ENCODE results near the gene SSBP3.

Gene SSBP3

DNA sequence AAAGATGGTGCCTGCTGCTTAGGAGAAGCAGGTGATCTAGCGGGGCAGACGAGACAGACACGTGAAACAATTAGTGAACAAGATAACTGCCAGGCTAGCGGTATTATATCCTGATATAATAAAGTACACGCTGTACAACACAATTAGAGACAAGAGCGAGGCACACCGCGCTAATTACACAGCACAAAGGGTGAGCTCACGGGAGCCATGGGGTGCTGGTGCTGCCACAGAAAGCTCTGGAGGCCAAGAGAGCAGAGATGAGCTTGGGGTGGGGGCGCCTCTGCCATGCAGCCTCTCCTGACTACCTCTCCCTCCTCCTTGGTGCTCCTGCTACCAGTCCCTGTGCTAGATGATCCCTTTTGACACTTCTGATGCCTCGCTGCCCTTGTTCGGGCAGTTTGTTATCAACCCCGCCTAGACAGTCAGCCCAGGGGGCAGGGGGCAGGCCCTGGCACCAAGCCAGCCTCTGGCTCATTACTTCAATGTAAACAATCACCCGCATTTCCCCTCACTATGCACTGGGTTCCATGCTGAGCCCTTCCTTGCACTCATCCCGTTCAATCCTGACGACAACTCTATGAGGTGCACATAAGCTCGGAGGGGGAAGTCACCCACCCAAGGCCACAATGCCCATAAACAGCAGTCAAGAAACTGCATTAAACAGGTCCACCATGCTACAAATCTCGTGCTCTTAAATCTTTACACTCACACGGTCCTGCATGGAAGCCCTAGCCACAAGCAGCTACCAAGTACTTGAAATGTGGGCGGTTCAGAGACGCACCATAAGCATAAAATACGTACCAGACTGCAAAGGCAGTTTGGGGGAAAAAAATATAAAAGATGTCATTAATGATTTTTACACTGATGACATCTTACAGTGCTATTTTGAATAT lies 103.0 kb downstream of the SSBP3 start:
- DNase-seq, result peak; percentile 66

DNA sequence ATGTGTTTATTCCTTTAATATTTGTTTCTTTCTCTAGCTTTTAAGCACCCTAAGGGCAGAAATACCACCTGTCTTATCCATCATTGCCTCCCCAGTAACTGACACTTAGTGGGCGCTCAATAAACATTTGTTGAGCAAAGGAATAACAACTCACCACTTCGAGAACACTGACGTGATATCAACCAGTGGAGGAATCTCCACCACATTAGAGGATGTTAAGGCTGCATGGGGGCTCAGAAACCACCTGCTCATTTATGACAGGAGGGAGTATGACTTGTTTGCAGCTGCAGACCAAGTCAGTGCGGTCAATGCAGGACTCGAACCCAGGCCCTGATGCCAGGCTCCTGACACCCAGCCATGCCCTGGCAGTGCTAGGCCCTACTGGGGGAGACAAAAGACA lies 103.6 kb downstream of the SSBP3 start:
- no peak for DNase-seq

DNA sequence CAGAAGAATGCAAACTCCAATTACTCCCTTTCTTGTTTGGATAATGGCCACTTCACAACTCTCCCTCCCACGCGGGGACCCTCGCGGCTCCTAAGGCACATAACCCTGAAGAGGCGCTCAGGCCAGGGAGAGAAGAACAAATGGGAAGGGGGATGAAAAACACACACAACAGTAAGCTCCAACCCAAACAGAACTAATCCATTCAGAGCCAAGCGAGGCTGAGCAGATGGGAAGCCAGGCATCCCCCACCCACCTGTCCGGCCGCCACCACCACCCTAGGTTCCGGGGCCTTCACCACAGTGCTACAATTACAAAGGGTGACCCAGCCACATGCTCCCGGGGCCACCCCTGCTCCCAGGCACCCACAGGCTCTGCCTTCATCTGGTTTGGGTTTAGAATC lies 104.7 kb downstream of the SSBP3 start:
- no peak for DNase-seq

DNA sequence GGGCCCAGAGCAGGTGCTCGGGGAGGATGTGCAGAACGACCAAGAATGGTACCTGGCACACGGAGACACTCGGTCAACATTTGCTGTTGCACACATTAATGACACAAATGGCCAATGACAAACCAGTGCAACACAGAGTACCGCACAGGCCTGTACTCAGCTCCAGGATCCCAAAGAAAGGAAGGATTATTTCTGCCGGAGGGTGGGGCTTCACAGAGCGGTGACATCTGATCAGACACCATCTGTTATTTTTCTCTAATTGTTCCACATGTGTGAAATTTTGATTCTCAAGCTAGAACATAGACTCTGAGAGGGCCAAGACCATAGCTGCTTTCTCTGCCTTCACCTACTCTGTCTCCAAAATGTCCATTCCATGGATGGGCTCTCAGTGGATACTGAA lies 105.8 kb downstream of the SSBP3 start:
- DNase-seq, result no peak

DNA sequence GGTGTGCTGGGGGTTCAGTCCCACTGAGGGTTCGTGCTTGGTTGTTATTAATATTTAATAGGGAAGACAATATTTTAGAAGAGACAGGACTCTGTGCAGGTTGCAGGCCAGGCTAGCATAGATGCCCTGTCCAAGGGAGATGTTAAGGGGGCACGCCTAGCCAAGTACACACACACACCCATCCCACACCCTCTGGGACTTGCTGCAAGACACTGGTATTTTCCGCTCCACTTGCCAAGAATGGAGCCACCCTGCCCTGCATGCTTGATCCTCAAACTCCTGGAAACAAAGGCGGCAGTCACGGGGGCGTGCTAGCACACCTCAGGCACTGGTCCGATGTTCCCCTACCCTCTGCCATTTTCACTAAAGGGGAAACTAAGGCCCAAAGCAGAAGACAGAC lies 107.2 kb downstream of the SSBP3 start:
- DNase-seq, result peak; percentile 46

GRCh38 chr1:54298284-54299033 lies 107.7 kb downstream of the SSBP3 start:
- no peak for DNase-seq

DNA sequence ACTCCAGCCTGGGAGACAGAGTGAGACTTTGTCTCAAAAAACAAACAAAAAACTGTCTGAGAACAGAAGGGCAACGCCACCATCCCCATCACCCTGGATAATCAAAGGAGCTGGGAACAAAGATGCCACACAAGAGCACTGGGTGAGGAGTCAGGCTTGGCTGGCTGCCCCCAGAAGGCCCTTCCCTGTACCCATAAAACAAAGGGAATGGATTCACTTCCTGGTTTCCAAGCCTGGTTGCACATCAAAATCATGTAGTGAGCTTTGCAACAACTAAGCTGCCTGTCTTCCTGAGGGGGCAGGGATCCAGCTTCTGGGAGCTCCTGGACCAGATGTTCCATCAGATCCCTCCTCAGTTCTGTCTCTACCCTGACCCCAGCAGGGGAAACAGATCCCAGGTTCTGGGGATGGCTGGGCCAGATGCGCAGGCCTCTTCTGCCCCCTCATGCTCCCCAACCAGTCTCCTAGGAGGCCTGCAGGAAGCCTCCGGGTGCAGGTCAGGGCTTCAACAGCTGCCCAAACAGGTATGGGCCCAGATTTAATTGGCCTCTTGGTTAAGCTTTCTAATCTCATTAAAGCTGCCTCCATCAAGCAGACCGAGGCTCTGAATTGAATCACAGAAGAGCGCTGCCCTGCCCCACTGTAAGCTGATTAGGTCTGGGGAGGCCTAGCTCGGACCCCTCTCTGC lies 108.5 kb downstream of the SSBP3 start:
- no peak for DNase-seq

- no peak for DNase-seq
Measured at GRCh38 chr1:54296666-54297065, 109.5 kb downstream of the SSBP3 start.

- DNase-seq, result no peak
Measured at GRCh38 chr1:54294887-54295286, 111.3 kb downstream of the SSBP3 start.

GRCh38 chr1:54292002-54292911 lies 113.9 kb downstream of the SSBP3 start:
- no peak for DNase-seq

GRCh38 chr1:54291276-54292001 lies 114.8 kb downstream of the SSBP3 start:
- no peak for DNase-seq

DNA sequence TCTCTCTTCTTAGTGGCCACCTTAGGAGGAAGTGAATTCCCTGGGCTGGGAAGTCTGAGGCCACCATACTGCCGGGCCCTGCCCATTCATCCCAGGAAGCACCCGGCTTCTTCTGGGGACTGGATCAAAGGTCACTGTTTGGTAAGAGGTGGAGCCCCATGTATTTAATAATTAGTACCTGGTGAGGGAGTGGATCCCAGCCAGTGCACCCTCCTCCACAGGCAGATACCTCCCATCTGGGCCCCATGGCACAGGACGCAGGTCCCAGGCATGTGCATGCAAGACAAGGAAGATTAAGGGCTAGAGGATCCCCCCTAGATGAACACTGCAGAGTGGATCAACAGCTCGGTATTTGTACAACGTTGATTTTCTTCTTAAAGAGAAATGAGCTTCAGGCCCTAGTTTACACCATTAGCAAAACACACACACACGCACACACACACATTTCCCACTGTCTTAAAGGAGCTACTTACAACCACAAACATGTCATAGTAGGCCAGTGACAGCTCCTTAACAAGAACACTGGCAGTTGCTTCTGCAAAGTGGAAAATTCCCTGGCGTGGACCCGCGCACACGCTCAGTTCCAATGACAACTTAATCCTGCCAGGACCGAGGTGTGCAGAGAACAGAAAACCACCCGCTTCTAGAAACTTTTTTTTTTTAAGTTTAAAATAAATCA lies 115.5 kb downstream of the SSBP3 start:
- no peak for DNase-seq

DNA sequence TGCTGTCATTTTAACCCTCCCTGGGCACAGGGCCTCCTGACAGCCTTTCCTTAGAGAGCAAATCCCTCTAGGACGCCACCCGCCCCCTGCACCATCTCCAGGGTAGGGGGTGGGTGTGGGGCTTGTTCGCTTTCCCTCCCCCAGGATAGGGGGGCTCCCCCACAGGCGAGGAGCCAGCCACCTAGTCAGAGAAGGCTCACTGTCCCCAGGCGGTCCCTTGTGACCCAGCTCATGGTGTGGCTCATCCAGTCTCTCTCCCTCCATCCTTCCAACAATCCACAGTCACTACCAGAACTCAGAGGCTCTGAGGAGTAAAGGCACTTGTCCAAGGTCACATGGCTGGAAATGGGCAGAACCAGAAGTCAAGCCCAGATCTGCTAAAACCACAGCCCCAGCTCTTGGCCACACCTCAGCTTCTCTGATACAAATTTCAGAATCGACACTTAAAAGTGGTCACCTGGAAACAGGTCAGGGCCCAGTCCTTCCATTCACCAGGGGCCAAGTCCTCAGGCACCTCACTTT lies 116.4 kb downstream of the SSBP3 start:
- peak; percentile 32 for DNase-seq

DNA sequence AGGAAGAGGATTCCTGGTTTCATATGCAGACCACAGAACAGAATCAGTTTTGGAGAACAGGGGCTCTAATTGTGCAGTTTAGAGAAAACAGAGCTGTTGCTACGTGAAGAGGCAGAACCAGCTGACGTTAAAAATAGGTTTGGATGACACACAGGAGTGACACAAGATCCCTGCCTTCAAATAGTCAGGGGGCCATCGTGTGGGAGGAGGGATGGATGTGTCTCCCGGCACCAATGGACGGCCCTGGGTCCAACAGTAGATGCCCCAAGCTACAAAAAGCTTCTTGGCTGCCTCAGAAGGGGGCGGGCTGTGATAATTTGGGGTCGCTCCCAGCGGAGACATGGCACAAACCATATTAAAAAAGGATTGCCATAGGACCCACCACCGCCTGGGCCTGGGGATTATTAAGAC lies 118.4 kb downstream of the SSBP3 start:
- DNase-seq, result no peak

DNA sequence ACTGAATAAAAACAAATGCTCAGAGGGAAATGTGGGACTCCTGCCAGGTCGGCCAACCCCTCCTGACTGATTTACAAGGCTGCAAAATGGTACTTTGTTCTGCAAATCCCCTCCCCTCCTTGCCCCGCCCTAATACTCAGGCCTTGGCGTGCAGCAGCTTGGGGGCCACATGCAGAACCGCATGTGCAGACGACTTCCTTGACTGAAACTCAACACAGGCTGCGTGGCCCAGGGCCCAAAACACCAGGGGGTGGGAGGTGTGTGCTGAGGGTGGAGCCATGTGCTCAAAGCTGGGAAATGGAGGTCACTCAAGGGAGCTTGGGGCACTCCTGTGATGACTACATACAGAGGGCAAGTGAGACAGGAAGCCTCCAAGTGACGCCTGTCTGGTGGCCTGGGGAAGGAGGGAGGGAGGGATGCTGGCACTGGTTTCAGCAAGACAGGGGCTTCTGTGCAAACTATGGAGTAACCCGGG lies 119.0 kb downstream of the SSBP3 start:
- peak; percentile 72 for DNase-seq

GRCh38 chr1:54285815-54286345 lies 120.3 kb downstream of the SSBP3 start:
- peak; percentile 50 for DNase-seq

- peak; percentile 45 for DNase-seq
Measured at GRCh38 chr1:54284781-54285529, 121.2 kb downstream of the SSBP3 start.

DNA sequence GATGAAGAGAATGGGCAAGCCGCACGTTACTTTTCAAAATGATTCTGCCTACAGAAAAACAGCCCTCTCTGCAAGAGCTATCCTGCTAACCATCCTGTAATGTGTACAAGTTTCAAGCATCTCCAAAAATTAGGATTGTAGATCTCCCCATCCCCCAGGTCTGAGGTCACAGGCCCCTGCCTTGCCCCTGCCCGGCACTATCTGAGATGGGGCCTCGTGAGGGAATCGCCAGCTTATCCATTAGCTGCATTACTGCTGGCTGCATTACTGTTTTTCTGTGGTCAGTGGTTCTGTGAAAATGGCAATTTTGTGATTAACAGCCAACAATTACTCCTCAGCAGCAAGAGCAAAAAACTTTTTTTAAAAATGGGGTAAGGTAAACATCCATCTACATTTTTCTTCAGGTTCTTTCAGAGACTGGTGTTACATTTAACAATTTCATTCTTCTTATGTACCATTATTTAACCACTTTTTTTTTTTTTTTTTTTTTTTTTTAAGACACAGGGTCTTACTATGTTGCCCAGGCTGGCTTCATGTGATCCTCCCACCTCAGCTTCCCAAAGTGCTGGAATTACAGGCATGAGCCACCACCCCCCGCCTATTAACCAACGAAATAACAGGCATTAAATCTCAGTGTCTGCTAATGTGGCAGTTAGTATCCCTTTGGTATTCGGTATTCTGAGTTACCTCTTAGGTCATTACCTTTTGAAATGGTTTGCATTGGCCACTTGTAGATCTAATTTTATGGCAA lies 122.4 kb downstream of the SSBP3 start:
- peak; percentile 50 for DNase-seq

Measured in hematopoietic multipotent progenitor cell treated with erythropoietin and hydrocortisone succinate and interleukin-3 and kit ligand, for 8 days (in vitro differentiated cells).